HG02852 (cell line): ENCODE data around the gene ABCD4.
"Not testable (repeated sequence)": the region's sequence is repeated elsewhere in the genome, so short reads cannot be mapped to it uniquely, and the experiment has no call there.

Source experiments
- ATAC-seq: cut with Tn5 transposase; IDR thresholded peaks from one replicate; pipeline ENCODE4 v1.9.1; 2021; ENCODE audit warnings: mild to moderate bottlenecking, moderate library complexity; ENCODE audit not compliant: unreplicated experiment

The ABCD4 gene

GRCh38 chr14:74302634-74303569 is at the start of gene ABCD4:
TSS of gene ABCD4 (minus strand) at chr14:74302934. CDS start at chr14:74302912, 22 bp downstream.
- peak; percentile 99 for ATAC-seq

GRCh38 chr14:74350928-74351323 is 48.2 kb upstream of the ABCD4 start:
- no peak for ATAC-seq

DNA sequence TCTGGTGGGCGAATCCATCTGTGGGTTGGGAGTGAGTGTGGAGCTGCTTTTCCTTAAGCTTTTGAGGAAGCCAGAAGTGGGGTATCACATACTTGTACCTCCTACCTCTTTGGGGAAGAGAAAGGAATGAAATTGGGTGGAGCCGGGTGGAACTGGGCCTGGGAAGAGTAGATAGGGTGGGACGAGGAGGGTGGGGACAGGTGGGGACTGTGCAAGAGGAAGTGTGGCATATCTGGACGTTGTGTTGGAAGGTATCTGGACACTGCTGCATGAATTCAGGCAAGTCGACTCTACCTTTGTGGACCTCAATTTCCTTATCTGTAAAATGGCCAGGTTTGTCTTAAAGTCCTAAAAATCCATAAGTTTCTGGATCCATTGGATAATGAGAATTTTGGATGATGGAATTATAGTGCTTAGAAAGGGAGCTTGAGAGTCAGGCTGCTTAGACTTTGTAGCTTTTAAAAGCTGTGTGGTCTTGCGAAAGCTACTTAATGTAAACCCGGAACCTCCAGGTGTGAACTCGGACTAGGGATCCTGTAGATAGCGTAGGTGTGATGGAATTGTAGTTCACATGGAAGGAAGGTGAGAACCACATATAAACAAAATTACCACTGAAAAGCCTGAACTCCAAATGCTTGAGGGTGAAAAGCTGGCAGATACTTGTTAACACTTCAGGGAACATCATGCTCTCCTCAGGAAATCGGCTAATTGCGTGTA is 47.6 kb upstream of the ABCD4 start:
- ATAC-seq = no peak

DNA sequence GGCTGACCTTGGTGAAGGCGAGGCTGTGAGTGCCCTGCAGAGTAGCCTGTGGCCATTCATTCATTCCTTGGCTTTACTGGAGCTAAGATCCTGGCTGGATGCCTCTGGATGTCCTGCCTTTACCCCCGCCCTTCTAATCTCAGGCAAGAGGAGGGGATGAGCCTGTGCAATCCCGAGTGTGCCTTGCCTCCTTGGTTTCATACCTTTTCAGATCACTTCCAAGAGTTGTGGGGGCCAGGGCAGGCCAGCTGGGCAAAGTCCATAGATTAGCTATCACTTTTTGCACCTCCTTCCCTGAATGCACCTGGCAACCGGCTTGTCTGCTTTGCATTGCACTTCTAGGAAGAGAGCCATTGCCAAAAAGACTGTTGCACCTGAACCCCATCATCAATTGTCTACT is 47.0 kb upstream of the ABCD4 start:
- ATAC-seq = no peak

DNA sequence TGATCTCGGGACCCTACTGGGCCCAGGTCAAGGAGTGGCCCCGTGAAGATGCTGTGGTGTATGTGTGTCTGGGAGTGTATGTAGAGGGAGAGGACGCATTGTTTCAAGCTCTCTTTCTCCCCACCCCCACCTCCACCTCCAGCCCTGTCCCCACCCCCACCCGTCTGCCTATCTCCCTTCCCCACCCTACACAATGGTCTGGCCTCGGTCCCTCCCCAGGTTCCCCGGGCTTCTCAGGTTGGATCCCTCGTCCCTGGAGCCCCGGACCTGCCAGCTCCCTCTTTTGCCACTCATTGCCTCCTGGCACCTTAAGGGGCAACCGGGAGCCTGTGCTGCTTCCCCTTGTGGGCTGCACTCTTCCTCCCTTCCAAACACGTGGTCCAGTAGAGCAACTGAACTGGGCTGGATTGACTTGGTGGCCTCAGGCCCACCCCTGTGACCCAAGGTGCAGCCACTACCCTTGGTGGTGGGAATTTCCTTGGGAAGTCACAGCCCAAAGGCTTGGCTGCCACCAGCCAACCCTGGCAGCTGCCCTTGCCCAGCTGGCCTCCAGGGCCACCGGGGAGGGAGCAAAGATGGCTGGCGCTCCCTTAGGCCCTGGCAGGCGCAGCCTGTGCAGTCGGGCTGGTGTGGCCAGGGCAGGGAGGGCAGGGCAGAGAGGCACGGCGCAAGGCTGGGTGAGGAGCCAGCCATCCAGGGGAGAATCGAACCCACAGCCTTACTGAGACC is 46.2 kb upstream of the ABCD4 start:
- no peak for ATAC-seq

DNA sequence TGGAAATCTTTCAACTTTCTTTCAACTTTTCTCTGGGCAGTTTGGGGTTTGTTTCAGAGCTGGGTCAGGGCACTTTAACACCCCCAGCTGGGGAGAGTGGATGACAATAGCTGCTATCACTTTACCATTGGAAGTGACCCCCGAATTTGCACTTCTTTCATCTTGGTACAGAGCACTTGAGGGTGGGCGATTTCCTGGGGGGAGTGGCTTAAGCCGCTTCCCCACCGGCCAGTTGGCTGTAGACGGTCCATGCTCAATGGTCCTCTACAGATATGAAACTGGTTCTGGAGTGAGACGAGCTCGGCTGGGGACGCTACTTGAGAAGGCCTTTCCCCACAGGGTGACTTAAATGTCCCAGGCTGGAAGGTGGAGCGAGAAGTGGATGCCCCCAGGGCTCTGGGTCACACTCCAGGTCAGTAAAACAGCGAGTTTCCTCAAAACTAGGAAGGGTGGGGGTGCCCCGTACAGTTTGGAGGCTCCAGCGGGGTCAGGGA is 45.6 kb upstream of the ABCD4 start, which contains the start of gene VRTN:
Gene VRTN, plus strand, starts transcription at position 231 of the 494 bp plus-strand sequence. CDS start 8,313 bp downstream, outside the sequence.
- ATAC-seq = no peak

DNA sequence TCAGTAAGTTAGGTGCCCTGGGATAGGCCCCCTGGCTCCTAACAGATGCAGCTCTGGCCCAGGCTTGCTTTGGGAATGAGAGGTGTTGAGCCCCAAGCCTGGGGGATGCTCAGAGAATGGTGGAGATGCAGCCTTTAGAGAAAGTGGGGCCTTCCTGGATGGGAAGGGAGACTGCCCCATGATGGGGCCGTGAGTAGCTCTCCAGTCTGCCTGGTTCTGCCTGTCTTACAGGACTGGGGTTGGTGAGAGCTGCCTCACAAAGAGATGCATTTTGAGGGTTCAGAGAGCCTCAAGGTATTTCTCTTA is 45.0 kb upstream of the ABCD4 start:
- no peak for ATAC-seq

DNA sequence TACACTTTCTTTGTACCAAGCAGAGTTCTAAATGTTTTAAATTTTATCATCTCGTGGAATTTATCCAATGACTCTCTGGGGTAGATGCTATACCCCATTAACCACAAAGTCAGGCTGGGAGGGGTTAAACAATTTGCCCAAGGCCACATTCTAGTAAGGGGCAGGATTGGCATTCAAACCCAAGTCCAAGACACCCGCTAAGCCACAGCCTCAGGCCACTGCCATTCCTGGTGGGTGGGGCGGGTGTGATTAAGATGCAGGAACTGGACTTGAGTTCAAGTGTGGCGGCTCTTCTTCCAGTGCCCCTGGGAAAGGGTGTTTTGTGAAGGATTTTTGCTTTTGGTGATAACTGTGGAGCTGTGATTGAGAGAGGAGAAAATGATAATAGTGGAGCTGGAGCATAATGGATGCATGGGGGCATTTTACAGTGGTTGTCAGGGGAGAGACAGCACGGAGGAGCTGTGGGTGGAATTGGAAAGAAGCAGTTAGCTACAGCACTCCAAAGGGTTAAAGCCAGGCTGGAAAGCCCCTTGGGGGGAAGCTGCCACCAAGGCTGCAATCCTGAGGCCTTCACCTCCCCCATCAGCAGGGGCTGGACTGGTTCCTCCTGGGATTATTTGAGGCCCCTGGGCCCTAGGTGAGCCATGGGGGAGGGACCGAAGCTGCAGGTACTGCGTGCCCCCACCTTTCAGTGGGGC is 44.5 kb upstream of the ABCD4 start:
- no peak for ATAC-seq

DNA sequence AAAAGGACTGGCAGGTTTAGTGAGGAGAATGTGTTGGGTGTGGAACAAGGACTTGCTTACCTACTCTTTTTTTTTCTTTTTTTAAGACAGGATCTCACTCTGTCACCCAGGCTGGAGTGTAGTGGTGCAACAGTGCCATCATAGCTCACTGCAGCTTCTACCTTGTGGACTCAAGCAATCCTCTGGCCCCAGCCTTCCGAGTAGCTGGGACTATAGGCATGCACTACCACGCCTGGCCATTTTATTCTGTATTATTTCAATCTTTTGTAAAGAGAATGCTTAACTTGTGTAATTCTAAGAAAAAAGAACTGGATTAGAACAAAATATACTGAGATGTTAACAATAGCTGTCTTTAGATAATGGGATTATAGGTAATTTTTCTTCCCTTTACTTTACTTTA is 43.6 kb upstream of the ABCD4 start:
- no peak for ATAC-seq

GRCh38 chr14:74333909-74334308 is 31.2 kb upstream of the ABCD4 start:
- no peak for ATAC-seq

DNA sequence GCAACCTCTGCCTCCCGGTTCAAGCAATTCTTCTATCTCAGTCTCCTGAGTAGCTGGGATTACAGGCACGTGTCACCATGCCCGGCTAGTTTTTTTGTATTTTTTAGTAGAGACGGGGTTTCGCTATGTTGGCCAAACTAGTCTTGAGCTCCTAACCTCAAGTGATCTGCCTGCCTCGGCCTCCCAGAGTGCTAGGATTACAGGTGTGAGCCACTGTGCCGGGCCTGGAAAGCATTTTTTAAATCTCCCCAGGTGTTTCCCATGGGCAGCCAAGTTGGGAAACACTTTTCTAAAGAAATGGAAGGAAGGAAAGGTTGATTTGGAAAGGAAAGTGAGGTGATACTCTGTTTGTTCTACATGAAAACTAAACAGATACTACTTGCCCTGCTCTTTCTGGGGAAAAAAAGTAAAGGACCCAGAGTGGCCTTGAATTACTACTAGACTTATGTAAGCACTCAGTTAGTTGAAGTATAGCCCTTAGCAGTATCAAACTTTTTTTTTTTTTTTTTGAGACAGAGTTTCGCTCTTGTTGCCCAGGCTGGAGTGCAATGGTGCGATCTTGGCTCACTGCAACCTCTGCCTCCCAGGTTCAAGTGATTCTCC is 27.3 kb upstream of the ABCD4 start:
- not testable (repeated sequence) for ATAC-seq

- ATAC-seq = no peak
Observed at GRCh38 chr14:74326369-74327152, 23.8 kb upstream of the ABCD4 start.

- no peak for ATAC-seq
Observed at GRCh38 chr14:74325446-74325845, 22.7 kb upstream of the ABCD4 start.

DNA sequence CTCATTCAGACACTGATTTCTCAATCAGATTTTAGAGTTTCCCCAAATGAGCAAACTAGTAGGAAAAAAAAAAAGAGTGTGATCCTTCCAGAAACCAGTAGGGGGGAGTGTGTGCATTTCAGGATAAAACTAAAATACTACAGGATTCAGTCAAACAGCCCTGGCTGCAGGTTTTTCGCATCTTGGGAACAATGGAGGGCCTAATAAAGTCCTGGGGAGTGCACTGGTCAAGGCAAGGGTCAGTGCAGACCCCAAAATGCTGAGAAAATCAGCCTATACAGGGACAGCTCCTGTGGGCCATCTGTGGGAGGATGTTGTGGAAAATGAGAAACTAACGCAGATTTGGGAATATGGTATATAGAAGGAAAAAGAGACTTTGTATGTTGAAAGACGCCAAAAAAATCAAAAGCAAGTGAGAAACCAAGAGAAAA is 22.2 kb upstream of the ABCD4 start:
- no peak for ATAC-seq

- no peak for ATAC-seq
Observed at GRCh38 chr14:74314576-74314975, 11.8 kb upstream of the ABCD4 start.

DNA sequence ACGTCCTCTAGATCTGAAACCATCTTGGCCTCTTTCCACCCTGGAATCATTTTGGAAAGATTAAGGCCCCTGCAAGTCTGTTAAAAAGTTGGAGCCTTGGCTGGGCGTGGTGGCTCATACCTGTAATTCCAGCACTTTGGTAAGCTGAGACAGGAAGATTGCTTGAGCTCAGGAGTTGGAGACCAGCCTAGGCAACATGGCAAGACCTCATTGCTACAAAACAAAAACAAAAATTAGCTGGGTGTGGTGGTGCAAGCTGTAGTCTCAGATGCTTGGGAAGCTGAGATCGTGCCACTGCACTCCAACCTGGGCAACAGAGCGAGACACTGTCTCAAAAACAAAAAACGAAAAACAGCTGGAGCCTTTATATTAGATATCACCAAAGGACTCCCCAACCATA is 10.9 kb upstream of the ABCD4 start:
- no peak for ATAC-seq

DNA sequence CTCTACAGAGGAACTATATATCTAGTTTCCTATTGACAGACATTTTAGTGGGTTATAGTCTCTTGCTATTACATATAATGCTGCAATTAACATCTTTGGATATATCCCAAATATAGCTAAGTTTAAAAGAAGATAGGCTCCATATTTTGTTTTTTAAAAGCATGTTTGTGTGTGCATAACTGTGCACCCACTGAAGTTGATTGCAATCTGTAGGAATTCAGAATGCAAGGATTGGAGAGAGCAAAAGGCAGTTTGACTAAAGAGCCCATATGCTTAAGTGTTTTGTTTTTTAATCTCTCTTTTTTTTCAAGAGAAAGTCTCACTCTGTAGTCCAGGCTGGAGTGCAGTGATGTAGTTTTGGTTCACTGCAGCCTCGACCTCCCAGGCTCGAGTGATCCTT is 9.4 kb upstream of the ABCD4 start:
- no peak for ATAC-seq

DNA sequence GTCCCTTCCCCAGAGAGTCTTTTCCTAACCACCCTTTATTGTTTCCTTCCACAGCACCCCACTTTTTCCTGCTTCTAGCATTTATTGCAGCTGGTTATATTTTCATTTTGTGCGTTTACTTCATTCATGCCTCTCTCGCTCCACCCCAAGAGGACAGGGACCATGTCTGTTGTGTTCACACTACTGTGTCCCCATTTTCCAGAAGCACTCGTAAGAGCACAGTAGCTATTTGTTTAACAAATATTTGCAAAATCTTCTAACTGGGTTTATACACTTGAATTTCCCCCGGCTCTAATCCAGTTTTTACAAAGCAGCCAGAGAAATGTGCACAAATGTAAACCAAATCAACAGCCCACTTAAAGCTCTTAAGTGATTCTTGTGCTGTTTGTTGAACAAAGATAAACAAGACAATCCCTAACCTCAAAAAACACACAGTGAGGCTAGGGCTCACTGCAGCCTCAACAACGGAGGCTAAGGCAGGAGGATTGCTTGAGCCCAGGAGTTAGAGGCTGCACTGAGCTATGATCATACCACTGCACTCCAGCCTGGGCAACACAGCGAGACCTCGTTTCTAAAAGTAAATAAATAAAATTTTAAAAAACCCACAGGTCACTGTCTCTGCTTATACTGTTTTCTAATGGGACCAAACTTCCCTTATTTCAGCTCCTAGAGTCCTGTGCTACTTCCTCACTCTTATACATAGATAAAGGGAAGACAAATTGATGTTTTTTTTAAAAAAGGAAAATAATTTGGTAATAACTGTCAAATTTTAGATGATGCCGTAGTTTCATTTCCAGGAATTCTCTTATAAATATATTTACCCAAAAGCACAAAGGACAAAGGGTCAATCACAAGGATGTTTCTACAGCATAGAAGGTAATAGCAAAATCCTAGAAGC is 6.6 kb upstream of the ABCD4 start:
- ATAC-seq = no peak
